Vagina (tissue), 2 donors: ENCODE measurements around the gene MED8.
"Not testable (repeated sequence)": the region's sequence is repeated elsewhere in the genome, so short reads cannot be mapped to it uniquely, and the experiment has no call there.

Experiments
- POLR2A ChIP-seq, 2 donors: fragments of 450-650 bp; IDR thresholded peaks; one replicate each; pipeline ENCODE4 v1.6.1; 2017; ENCODE audit warnings: antibody characterized with exemption in 2 of 2, mild to moderate bottlenecking in 2 of 2, moderate library complexity in 2 of 2
- TF ChIP-seq, protein P1 (sequence below), 3 experiments: fragments of 450-650 bp in 2 of 3; fragments of 200-600 bp in 1 of 3; sonication (generic) in 1 of 3; IDR thresholded peaks; one replicate each; pipeline ENCODE4 v1.5.1; 2017 to 2019; ENCODE audit warnings: antibody characterized with exemption in 3 of 3, mild to moderate bottlenecking in 2 of 3, moderate library complexity in 2 of 3

GRCh38 chr1:43413426-43413825, 23.8 kb upstream of the MED8 start:
- TF ChIP-seq, protein P1, sequence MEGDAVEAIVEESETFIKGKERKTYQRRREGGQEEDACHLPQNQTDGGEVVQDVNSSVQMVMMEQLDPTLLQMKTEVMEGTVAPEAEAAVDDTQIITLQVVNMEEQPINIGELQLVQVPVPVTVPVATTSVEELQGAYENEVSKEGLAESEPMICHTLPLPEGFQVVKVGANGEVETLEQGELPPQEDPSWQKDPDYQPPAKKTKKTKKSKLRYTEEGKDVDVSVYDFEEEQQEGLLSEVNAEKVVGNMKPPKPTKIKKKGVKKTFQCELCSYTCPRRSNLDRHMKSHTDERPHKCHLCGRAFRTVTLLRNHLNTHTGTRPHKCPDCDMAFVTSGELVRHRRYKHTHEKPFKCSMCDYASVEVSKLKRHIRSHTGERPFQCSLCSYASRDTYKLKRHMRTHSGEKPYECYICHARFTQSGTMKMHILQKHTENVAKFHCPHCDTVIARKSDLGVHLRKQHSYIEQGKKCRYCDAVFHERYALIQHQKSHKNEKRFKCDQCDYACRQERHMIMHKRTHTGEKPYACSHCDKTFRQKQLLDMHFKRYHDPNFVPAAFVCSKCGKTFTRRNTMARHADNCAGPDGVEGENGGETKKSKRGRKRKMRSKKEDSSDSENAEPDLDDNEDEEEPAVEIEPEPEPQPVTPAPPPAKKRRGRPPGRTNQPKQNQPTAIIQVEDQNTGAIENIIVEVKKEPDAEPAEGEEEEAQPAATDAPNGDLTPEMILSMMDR (IDR thresholded peaks at IDR 0.05): not testable (repeated sequence)
- not testable (repeated sequence) for TF ChIP-seq POLR2A (IDR thresholded peaks at IDR 0.05)
